DMS114 treated with DMSO at 0.1 percent for 48 hours (cell line): Measurements from ENCODE around the gene C1QL1.

ENCODE experiments used
- DNase-seq: peaks from one replicate; lab custom pipeline; 2025; ENCODE audit not compliant: unreplicated experiment; lab: John Stamatoyannopoulos, UW

Gene C1QL1

GRCh38 chr17:44968225-44969143, at the start of gene C1QL1:
Gene C1QL1, minus strand, starts transcription at chr17:44968303. Its CDS starts 255 bp downstream, at chr17:44968048.
- DNase-seq: peak; percentile 71

DNA sequence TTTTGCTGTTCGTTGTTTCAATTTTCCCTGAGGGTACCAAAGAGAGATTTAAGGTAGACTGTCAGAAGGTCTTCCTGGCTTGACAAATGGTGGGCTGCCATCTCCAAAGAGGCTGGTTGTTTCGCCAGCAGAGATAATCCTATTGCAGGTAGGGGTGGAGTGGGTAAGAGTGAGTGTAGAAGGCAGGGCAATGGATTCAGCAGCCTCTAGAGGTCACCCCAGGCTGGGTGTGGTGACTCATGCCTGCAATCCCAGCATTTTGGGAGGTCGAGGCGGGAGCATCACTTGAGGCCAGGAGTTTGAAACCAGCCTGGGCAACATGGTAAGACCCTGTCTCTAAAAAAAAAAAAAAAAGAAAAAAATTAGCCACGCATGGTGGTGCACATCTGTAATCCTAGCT, 48.7 kb upstream of the C1QL1 start:
- no peak for DNase-seq

DNA sequence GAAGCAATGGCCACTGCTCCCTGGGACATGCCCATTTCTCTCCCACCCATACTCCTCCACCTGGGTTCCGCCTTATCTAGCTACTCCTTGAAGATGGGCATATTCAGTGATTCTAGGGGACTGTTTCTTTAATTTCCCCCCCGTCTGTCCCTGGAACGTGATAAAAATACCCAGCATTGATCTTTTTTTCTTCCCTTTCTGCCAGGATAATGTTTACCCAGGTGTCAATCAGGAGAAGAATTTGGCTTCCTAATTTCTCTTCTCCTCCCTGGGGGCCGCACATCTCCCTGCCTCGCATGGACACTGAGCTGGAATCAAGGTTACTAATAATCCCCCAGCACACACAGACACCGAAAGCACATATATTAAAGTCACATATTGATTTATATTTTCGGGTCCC, 48.1 kb upstream of the C1QL1 start:
- no peak for DNase-seq

- DNase-seq: no peak
These were observed 45.2 kb upstream of the C1QL1 start for GRCh38 chr17:45013021-45013997.

GRCh38 chr17:45011767-45012166, 43.7 kb upstream of the C1QL1 start:
- no peak for DNase-seq

GRCh38 chr17:45009676-45010467, 41.8 kb upstream of the C1QL1 start:
- no peak for DNase-seq

- no peak for DNase-seq
These were observed 40.1 kb upstream of the C1QL1 start for GRCh38 chr17:45008216-45008615.

DNA sequence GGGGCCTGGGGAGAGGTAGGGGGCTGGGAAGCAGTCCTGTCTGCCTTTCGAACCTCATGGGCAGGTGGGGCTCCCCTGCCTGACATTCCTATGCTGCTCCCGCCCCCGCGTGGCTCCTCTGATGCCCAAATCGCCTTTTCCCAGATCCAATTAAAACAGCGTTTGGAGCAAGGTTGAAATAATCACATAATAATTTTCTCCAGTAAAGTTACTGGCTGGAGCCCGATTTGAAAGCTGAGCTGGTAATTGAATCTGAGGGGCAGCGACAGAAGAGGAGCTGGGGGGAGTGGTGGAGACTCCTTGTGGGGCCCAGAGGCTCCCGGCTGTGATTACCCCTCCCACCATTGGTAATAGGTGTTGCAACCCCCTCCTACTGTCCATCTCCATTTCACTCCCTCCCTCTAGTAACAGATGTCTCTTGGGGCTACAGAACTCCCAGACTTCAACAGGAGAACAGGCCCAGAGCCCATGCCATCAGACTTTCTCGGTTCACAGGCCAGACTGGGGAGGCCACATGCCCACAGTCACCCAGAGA, 38.9 kb upstream of the C1QL1 start:
- DNase-seq: no peak

DNA sequence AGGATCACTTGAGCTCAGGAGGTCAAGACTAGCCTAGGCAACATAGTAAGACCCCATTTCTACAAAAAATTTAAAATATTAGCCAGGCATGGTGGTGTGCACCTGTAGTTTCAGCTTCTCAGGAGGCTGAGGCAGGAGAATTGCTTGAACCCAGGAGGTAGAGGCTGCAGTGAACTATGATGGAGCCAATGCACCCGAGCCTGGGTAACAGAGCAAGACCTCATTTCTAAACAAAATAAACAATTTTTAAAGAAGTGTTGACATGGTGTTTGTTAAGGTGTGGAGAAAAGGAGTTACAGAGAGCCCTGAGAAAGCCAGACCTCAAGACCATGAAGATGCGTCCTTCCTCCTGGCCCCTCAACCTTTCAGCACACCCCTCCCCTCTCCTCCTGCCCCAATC, 37.6 kb upstream of the C1QL1 start:
- no peak for DNase-seq

DNA sequence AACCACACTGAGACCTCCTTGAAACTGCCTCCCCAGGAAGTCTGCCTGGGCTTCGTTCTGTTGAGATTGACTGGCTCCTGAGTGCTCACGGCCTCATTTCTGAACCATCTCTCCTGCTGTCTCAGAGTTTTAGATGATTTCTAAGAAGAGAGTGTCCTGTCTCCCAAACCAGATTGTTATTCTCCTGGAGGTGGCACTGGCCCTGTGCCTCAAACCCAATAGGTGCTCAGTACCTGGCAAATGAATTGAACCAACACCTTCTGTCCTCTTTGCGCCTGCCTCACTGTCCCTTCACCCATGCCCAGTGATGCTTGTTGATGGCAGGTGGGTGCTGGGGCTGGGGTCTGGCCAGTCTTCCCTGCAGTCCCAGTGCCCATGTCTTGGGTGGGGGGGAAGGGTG, 36.3 kb upstream of the C1QL1 start:
- DNase-seq: no peak

DNA sequence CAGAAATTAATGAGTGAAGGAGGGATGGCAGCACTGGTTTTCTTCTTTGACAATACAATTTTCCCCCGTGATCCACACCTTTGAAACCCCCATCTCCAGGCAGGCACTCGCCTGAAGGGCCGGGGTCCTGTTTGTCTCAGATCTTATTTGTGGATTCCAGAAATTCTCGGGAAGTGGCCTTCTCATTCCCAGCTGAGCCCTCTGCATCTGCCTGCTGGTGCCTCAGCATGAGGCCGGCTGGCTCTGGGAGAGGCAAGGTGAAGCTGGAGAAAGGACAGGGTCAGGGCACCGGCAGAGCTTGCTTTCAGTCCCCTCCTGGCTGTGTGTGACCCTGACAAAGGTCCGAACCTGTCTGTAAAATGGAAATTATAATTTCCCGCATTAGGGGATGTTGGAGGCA, 35.8 kb upstream of the C1QL1 start:
- no peak for DNase-seq

GRCh38 chr17:45001310-45001709, 33.2 kb upstream of the C1QL1 start:
- no peak for DNase-seq

DNA sequence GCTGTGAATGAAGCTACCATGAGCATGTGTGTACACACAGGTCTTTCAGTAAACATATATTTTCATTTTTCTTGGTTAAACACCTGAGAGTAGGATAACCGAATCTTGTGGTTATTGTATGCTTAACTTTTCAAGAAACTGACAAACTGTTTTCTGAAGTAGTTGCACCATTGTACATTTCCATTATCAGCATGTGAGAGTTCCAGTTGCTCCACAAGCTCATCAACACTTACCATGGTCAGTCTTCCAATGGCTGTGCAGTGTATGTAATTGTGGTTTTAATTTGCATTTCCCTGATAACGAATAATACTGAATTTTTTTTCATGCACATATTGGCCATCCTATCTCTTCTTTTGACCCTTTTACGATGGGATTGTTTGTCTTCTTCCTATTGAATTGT, 31.3 kb upstream of the C1QL1 start:
- no peak for DNase-seq

DNA sequence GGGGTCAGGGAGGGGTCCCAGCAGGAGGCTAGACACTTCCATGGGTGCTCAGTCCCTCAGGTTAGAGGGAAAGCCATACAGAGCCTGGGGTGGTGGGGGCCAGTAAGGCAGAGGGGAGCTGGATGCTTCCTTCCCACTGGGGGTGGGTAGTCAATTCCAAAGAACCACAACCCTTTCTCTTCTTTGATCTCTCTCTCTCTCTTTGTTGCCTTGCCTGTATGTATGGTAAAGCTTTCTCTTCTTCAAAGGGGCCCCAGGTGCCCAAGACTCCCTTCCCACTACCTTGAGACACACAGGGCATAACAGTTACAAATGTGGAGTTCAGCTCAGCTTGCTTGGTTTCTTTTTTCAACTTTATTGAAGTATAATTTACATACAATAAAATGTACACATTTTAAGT, 30.5 kb upstream of the C1QL1 start:
- DNase-seq: no peak

DNA sequence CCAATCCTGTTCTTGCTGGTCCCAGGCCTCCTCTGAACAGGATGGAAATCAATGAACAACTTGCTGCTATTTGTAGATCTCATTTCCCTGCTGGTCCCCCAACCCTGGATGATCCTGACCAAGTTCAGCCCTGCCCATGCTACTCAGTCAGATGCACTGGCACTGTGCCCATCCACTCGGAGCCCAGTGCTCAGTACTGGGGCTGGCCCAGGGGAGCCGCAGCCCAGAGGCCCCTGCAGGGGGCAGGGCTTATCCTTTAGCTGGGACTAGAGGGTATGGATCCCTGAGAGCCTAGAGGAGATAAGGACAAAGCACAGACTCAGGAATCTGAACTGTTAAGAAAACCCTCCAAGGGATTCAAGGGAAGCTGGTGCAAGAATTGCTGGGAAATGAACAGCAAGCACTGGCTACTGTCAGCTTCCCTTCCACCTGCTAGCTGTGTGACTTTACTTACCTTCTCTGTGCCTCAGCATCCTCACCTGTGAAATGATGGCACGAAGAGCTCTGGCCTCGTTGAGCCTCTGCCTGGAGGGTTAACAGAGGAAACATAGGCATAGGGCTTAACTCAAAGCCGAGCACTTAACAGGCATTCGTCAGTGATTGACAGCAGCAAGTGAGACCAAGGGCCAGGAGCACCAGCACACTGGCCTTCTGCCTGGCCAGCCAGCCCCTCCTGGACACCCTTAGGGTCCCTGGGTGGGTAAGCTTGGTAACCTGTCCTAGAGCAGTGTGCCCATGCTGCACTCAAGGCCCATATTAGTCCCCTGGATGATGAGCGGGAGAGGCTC, 29.8 kb upstream of the C1QL1 start:
- no peak for DNase-seq

- no peak for DNase-seq
These were observed 28.2 kb upstream of the C1QL1 start for GRCh38 chr17:44996304-44996703.

DNA sequence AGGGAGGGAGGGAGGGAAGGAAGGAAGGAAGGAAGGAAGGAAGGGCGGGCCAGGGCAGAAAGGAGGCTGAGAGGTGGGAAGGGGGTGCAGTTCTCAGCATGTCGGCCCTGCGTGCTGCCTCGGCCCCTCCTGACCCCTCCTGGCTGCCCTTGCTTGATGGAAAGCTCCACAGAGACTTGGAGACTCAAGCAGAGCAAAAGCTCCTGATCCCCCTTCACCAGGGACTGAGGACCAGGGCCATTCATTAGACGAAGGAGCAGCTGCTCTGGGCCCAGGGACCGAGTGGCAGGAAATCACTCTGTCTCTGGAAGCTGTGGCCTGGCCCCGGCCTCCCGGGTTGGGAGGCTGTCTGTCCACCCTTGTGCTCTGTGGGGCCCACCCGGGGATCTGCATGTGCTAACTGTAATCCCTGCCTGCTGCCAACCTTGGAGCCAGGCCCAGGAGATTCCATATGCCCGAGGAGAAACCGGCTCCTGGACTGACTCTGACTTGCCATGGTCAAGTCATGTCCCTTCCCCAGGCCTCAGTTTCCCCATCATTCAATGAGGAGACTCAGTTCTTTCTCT, 27.4 kb upstream of the C1QL1 start:
- DNase-seq: no peak

GRCh38 chr17:44992242-44992939, 24.3 kb upstream of the C1QL1 start:
- DNase-seq: no peak

GRCh38 chr17:44990994-44991393, 22.9 kb upstream of the C1QL1 start:
- DNase-seq: no peak
